GM12872 (cell line): ENCODE data around the gene RAD51C.

Experiments used
- CTCF ChIP-seq: IDR thresholded peaks from 3 replicates; pipeline ENCODE4 v1.5.1; 2011; ENCODE audit warnings: low read depth, mild to moderate bottlenecking, low read length, moderate library complexity; ENCODE audit not compliant: insufficient read depth

Gene RAD51C

GRCh38 chr17:58703916-58704286, 11.5 kb downstream of the RAD51C start:
- no peak for TF ChIP-seq CTCF

- no peak for TF ChIP-seq CTCF
These were observed 14.1 kb downstream of the RAD51C start for GRCh38 chr17:58706351-58707140.

- TF ChIP-seq CTCF = peak; percentile 57
These were observed 18.6 kb downstream of the RAD51C start for GRCh38 chr17:58710948-58711552.

GRCh38 chr17:58722274-58722673, 29.9 kb downstream of the RAD51C start:
- no peak for TF ChIP-seq CTCF

GRCh38 chr17:58722696-58723095, 30.3 kb downstream of the RAD51C start:
- no peak for TF ChIP-seq CTCF

- TF ChIP-seq CTCF = no peak
These were observed 36.4 kb downstream of the RAD51C start for GRCh38 chr17:58728798-58729197.

- no peak for TF ChIP-seq CTCF
These were observed 38.5 kb downstream of the RAD51C start for GRCh38 chr17:58730937-58731336.
